Measurements from ENCODE around the gene SYCP2L. TPM values are rescaled to one million over a fixed set of nuclear protein-coding genes. Genes with fewer than 3 reads are reported as not detected.
"Not testable (repeated sequence)": the region's sequence is repeated elsewhere in the genome, so short reads cannot be mapped to it uniquely, and the experiment has no call there.

The SYCP2L gene
- total RNA-seq, 2 experiments from 2014 or later, result not detected

DNA sequence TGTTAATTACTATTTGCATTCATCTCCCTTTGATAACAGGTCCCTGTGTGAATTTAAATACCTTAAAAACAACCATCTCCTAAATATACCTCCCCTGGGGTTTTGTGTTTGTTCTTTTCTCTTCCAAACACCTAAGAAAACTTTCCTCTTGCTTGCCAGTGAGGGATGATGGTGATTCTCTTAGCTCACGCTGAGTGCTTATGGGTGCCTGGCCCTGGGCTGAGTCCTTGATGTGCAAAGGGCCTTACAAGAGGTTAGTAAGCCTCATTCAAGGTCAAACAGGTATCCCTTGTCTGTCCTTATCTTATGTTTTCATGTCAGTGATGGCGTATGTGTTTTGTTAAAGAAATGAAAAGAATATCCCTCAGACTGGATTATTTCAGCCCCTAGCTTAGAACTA lies 76.3 kb downstream of the SYCP2L start:
- CTCF ChIA-PET, result interaction anchor here (1.7 kb wide), 1 partner anchor 9 kb away, joined by 3 read pairs; no protein-coding TSS in a partner anchor

DNA sequence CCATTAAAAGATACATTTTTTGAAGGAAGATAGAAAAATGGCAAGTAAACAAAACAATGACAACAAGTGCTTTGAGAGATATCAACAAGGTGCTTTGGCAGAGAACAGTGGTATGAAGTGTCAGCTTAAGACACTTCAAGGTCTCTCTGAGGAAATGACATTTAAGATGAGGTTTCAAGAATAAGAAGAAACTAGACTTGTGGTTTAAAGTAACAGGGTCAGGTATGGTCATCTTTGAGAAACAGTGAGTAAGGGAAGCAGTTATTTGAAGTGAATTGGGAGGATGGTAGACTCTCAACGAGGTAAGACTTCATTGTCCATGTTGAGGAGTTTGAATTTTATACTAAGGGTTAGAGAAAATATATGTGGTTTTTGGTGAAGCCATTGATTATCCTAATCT lies 77.8 kb downstream of the SYCP2L start:
- intact Hi-C loops (cut with micrococcal nuclease), result no loop called here
- H3K27me3 Mint-ChIP-seq (ENCODE audit: low read depth), result peaks cover 10% of the 10 kb centered on the region
- no peak overlapping the region for H3K27ac Mint-ChIP-seq
- CTCF ChIA-PET, result interaction anchor here (1.7 kb wide), 1 partner anchor 10 kb away, joined by 3 read pairs; no protein-coding TSS in a partner anchor
- H3K4me3 Mint-ChIP-seq, result no peak overlapping the region
- no peak for DNase-seq
- no peaks in the 10 kb centered on the region for H3K4me1 Mint-ChIP-seq (ENCODE audit: low read depth)
- peaks cover 3% of the 10 kb centered on the region for H3K9me3 Mint-ChIP-seq
- H3K36me3 Mint-ChIP-seq (ENCODE audit: low read depth), result peaks cover 2% of the 10 kb centered on the region

More for the DNA sequence above, 76.3 kb downstream of the SYCP2L start:
- Mint-ChIP-seq H3K27me3 (ENCODE audit: low read depth) (peaks cover 11% of the 10 kb centered on the region), H3K4me3 (no peak overlapping the region), H3K27ac (no peak overlapping the region), H3K36me3 (ENCODE audit: low read depth) (peaks cover 2% of the 10 kb centered on the region), H3K9me3 (peaks cover 3% of the 10 kb centered on the region), H3K4me1 (ENCODE audit: low read depth) (no peaks in the 10 kb centered on the region)
- intact Hi-C loops (cut with micrococcal nuclease), result no loop called here
- no peak for DNase-seq

DNA sequence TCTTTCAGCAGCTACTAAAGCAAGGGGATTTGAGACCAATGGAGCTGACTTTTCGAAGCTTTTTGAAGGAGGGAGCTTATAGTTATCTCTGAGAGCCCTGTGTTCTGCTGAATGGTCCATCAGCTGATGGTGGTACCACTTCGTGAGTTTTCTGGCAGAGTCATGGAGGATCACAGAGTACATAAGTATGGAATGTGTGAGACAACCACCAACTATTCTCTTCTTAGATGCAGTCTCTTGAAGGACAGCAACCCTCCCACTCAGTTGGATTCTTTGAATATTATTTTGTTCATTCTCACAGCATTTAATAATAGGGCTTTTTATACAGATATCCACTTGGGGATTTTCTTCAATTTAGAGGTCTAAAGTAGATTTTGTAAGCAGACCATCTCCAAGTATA lies 81.9 kb downstream of the SYCP2L start:
- Mint-ChIP-seq H3K36me3 (ENCODE audit: low read depth) (peaks cover 2% of the 10 kb centered on the region), H3K4me3 (no peak overlapping the region), H3K9me3 (peaks cover 3% of the 10 kb centered on the region), H3K27ac (no peak overlapping the region), H3K27me3 (ENCODE audit: low read depth) (peaks cover 9% of the 10 kb centered on the region), H3K4me1 (ENCODE audit: low read depth) (no peaks in the 10 kb centered on the region)
- no peak for DNase-seq
- intact Hi-C loops (cut with micrococcal nuclease), result no loop called here
- CTCF ChIA-PET, result interaction anchor here (0.8 kb wide), 1 partner anchor 131 kb away, joined by 3 read pairs; no protein-coding TSS in a partner anchor

DNA sequence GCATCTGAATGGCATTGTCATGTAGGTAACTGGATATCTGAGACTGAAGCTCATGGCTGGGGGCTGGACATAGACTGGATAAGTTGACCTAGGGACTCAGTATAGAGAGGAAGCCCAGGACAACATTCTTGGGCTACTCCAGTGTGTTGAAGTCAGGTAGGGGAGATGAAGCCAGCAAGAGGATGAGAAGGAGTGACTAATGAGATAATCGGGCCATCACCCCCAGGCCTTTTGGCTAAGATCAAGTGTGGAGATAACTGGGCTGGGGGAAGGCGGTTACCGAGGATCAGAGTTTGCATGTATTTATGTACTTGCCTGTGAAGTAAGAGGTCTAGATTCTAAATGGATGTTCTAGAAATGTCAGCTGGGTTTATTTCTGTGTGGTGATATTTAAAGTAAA lies 83.9 kb downstream of the SYCP2L start:
- H3K27ac Mint-ChIP-seq, result no peak overlapping the region
- intact Hi-C loops (cut with micrococcal nuclease), result no loop called here
- DNase-seq, result no peak
- no peak overlapping the region for H3K4me3 Mint-ChIP-seq
- H3K4me1 Mint-ChIP-seq (ENCODE audit: low read depth), result no peaks in the 10 kb centered on the region
- no peaks in the 10 kb centered on the region for H3K36me3 Mint-ChIP-seq (ENCODE audit: low read depth)
- H3K9me3 Mint-ChIP-seq, result peaks cover 3% of the 10 kb centered on the region
- CTCF ChIA-PET, result no interaction called here
- peaks cover 4% of the 10 kb centered on the region for H3K27me3 Mint-ChIP-seq (ENCODE audit: low read depth)

DNA sequence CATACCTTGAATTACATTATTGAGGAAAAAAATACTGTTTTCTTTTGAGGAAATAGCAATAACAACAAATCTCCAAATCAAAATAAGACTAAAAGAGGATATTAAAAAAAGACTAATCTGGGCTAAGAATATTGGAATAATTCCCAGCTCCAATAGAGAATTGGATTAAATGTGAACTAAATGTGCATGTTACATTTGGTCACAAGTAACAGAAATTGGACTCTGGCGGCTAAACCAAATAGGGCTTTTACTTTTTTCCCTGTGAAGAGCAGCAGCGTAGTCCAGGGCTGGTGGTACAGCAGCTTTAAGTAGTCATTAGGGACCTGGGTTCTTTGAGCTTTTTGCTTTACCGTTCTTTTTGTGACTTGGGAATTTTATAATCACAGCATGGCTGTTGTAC lies 85.3 kb downstream of the SYCP2L start:
- Mint-ChIP-seq H3K27ac (no peak overlapping the region), H3K4me3 (no peak overlapping the region), H3K9me3 (no peaks in the 10 kb centered on the region), H3K4me1 (ENCODE audit: low read depth) (no peaks in the 10 kb centered on the region), H3K36me3 (ENCODE audit: low read depth) (no peaks in the 10 kb centered on the region), H3K27me3 (ENCODE audit: low read depth) (peaks cover 4% of the 10 kb centered on the region)
- no peak for DNase-seq
- CTCF ChIA-PET, result no interaction called here
- intact Hi-C loops (cut with micrococcal nuclease), result no loop called here

DNA sequence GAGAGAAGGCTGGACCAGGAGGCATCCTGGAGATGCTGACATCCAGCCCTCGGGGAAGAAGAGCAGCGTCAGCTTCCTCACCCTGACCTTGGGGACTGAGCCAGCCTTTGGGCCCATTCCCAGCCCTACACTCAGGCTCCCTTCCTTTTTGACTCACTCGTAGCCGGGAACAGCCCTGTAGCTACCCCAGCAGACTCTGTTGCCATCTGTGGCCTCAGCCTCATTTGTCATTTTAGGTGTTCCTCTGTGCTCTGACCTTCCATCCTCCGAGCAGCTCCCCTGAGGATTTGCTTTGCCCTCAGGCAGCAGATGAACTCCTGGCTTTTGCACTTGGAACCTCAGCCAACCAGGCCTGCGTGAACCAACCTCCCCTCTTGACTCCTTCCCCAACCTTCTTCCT lies 89.7 kb downstream of the SYCP2L start:
- Mint-ChIP-seq H3K36me3 (ENCODE audit: low read depth) (no peaks in the 10 kb centered on the region), H3K4me3 (no peak overlapping the region), H3K27me3 (ENCODE audit: low read depth) (peaks cover 5% of the 10 kb centered on the region), H3K27ac (no peak overlapping the region), H3K9me3 (no peaks in the 10 kb centered on the region), H3K4me1 (ENCODE audit: low read depth) (no peaks in the 10 kb centered on the region)
- CTCF ChIA-PET, result no interaction called here
- intact Hi-C loops (cut with micrococcal nuclease), result no loop called here
- DNase-seq, result no peak

DNA sequence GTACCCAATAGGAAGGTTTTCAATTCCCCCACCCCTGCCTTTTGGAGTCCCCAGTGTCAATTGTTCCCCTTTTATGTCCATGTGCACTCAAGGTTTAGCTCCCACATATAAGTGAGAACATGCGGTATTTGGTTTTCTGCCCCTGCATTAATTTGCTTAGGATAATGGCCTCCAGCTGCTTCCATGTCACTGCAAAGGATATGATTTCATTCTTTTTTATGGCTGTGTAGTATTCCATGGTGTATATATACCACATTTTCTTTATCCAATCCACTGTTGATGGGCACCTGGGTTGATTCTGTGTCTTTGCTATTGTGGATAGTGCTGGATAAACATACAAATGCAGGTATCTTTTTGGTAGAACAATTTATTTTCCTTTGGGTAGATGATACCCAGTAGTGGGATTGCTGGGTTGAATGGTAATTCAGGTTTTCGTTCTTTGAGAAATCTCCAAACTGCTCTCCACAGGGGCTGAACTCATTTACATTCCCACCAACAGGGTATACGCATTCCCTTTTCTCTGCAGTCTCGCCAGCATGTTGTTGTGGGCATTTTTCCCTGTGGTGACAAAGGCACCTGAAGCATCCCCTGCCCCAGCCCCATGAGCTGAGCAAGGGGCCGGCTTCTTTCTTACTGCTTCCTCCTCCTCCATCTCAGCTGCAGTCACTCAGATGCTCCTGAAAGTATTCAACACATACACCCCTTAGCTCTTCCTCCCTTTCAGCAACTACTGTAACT lies 90.5 kb downstream of the SYCP2L start:
- H3K36me3 Mint-ChIP-seq (ENCODE audit: low read depth), result no peaks in the 10 kb centered on the region
- no peaks in the 10 kb centered on the region for H3K9me3 Mint-ChIP-seq
- H3K4me3 Mint-ChIP-seq, result no peak overlapping the region
- intact Hi-C loops (cut with micrococcal nuclease), result no loop called here
- peaks cover 5% of the 10 kb centered on the region for H3K27me3 Mint-ChIP-seq (ENCODE audit: low read depth)
- no peak overlapping the region for H3K27ac Mint-ChIP-seq
- CTCF ChIA-PET, result no interaction called here
- no peaks in the 10 kb centered on the region for H3K4me1 Mint-ChIP-seq (ENCODE audit: low read depth)
- no peak for DNase-seq

DNA sequence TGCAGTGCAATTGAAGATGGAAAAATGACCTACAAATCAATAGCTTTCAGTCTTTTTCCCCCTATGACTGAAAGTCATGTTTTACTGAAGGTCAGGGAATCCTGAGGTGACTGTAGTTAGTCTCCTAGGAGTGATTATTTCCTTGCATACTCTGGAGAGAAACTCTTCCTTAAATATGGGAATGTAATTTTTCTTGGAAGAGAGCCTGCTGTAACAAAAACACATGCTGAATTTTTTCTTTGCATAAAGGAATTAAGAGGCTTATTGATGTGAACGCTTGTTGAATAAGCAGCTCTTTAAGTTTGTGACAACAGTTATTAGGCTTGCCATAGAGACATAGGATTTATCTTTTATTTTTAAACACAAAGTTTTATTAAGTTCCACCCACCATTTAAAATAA lies 92.8 kb downstream of the SYCP2L start:
- H3K27me3 Mint-ChIP-seq (ENCODE audit: low read depth), result peaks cover 5% of the 10 kb centered on the region
- H3K36me3 Mint-ChIP-seq (ENCODE audit: low read depth), result no peaks in the 10 kb centered on the region
- CTCF ChIA-PET, result interaction anchor here (0.8 to 1.1 kb wide), 2 partner anchors 28 to 89 kb away, joined by 3 read pairs; no protein-coding TSS in a partner anchor
- no peak overlapping the region for H3K4me3 Mint-ChIP-seq
- no peak for DNase-seq
- no peak overlapping the region for H3K27ac Mint-ChIP-seq
- H3K9me3 Mint-ChIP-seq, result no peaks in the 10 kb centered on the region
- H3K4me1 Mint-ChIP-seq (ENCODE audit: low read depth), result no peaks in the 10 kb centered on the region
- intact Hi-C loops (cut with micrococcal nuclease), result no loop called here

DNA sequence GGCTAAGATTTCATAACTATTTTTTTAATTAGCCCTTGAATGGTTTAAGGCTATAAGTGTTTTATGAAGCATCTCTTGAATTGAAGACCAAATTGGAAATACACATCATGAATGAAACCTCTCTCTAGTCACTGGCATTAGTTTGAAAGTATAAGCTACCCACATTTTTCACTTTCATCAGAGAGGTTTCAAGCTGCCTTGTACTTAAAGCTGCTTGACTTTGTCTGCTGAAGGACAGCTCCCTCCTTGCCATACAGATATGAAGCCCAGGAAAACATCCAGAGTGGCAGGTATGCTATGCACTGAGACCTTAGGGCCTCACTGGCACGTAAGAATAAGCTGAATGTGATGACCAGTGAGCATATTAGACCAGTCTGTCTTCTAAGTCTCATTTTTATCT lies 94.6 kb downstream of the SYCP2L start:
- DNase-seq, result no peak
- intact Hi-C loops (cut with micrococcal nuclease), result no loop called here
- H3K4me3 Mint-ChIP-seq, result no peak overlapping the region
- no peak overlapping the region for H3K27ac Mint-ChIP-seq
- CTCF ChIA-PET, result interaction anchor here (1.9 kb wide), 1 partner anchor 27 kb away, joined by 5 read pairs; no protein-coding TSS in a partner anchor
- H3K36me3 Mint-ChIP-seq (ENCODE audit: low read depth), result no peaks in the 10 kb centered on the region
- peaks cover 3% of the 10 kb centered on the region for H3K9me3 Mint-ChIP-seq
- H3K27me3 Mint-ChIP-seq (ENCODE audit: low read depth), result peaks cover 5% of the 10 kb centered on the region
- H3K4me1 Mint-ChIP-seq (ENCODE audit: low read depth), result no peaks in the 10 kb centered on the region

DNA sequence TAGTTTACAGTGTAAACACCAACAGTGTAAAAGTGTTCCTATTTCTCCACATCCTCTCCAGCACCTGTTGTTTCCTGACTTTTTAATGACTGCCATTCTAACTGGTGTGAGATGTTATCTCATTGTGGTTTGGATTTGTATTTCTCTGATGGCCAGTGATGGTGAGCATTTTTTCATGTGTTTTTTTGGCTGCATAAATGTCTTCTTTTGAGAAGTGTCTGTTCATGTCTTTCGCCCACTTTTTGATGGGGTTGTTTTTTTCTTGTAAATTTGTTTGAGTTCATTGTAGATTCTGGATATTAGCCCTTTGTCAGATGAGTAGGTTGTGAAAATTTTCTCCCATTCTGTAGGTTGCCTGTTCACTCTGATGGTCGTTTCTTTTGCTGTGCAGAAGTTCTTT lies 98.1 kb downstream of the SYCP2L start:
- H3K36me3 Mint-ChIP-seq (ENCODE audit: low read depth); H3K9me3 Mint-ChIP-seq; H3K27ac Mint-ChIP-seq; H3K4me3 Mint-ChIP-seq; intact Hi-C loops (cut with micrococcal nuclease); DNase-seq; CTCF ChIA-PET; H3K4me1 Mint-ChIP-seq (ENCODE audit: low read depth); H3K27me3 Mint-ChIP-seq (ENCODE audit: low read depth): not testable (repeated sequence)

DNA sequence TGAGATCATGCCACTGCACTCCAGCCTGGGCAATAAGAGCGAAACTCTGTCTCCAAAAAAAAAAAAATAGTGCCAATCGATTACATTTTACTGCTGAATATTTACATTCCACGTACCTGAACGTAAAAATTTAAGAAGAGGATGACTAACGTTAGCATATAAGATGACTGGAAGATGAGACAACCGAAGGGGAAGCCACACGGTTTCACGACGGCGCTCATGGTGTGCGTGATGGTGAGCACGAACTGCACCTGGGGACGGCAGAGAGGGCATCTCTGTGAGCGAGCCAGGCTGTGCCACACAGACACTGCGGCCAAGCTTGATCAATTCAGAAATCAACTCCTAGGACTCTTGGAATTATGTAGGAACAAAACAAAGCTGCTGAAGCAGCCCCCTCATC lies 102.7 kb downstream of the SYCP2L start:
- Mint-ChIP-seq H3K27ac (no peak overlapping the region), H3K4me1 (ENCODE audit: low read depth) (no peaks in the 10 kb centered on the region), H3K9me3 (peaks cover 3% of the 10 kb centered on the region), H3K36me3 (ENCODE audit: low read depth) (no peaks in the 10 kb centered on the region), H3K4me3 (no peak overlapping the region), H3K27me3 (ENCODE audit: low read depth) (peaks cover 11% of the 10 kb centered on the region)
- DNase-seq, result no peak
- intact Hi-C loops (cut with micrococcal nuclease), result no loop called here
- CTCF ChIA-PET, result no interaction called here

DNA sequence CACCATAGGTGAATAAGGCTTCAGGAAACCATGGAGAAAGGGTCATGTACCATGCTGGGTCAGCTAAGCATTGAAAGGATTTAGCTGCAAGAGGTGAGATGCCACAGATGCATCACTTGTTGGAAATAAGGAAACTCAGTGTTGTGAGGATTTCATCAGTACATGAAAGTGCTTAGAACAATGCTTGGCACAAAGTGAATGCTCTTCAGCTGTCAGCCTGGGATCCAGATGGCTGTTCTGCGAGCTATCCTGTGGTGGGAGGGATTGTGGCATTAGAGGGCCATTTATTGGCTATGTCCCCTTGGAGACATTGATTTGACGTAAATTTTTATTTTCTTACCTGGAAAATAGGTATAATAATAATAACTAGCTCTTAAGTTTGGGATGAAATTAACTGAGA lies 104.3 kb downstream of the SYCP2L start:
- Mint-ChIP-seq H3K9me3 (no peaks in the 10 kb centered on the region), H3K27ac (no peak overlapping the region), H3K4me1 (ENCODE audit: low read depth) (no peaks in the 10 kb centered on the region), H3K4me3 (no peak overlapping the region), H3K36me3 (ENCODE audit: low read depth) (no peaks in the 10 kb centered on the region), H3K27me3 (ENCODE audit: low read depth) (peaks cover 11% of the 10 kb centered on the region)
- CTCF ChIA-PET, result no interaction called here
- intact Hi-C loops (cut with micrococcal nuclease), result no loop called here
- no peak for DNase-seq

DNA sequence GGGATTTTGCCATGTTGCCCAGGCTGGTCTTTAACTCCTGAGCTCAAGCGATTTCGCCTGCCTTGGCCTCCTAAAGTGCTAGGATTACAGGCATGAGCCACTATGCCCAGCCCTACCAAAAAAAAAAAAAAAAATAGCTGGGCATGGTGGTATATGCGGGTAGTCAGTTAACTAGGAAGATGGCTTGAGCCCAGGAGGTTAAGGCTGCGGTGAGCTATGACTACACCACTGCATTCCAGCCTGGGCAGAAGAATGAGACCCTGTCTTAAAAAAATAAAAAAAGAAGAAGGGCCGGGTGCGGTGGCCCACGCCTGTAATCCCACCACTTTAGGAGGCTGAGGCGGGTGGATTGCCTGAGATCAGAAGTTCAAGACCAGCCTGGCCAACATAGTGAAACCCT lies 107.0 kb downstream of the SYCP2L start:
- Mint-ChIP-seq H3K4me3 (no peak overlapping the region), H3K9me3 (no peaks in the 10 kb centered on the region), H3K27ac (no peak overlapping the region), H3K36me3 (ENCODE audit: low read depth) (no peaks in the 10 kb centered on the region), H3K27me3 (ENCODE audit: low read depth) (peaks cover 5% of the 10 kb centered on the region), H3K4me1 (ENCODE audit: low read depth) (no peaks in the 10 kb centered on the region)
- no peak for DNase-seq
- intact Hi-C loops (cut with micrococcal nuclease), result no loop called here
- CTCF ChIA-PET, result interaction anchor here (0.6 to 0.8 kb wide), 2 partner anchors 39 to 506 kb away, joined by 3 read pairs; no protein-coding TSS in a partner anchor
